H9 (cell line): ENCODE measurements around the gene LAMC2. TPM values are rescaled to one million over a fixed set of nuclear protein-coding genes. Genes with fewer than 3 reads are reported as not detected.
A peak's percentile ranks its signal among the peaks of the same experiment; 100 is the strongest.

Experiments used
- DNase-seq: peaks from one replicate; pipeline ENCODE4 v3.0.0-alpha.2; 2017
- H2AFZ ChIP-seq: one replicate; pipeline ENCODE4 v1.6.1; 2013; ENCODE audit warnings: mild to moderate bottlenecking, low read length, control low read depth, moderate library complexity
- H2AK5ac ChIP-seq: 2 replicates; pipeline ENCODE4 v1.6.1; 2013; ENCODE audit warnings: low read length, control low read depth, mixed read lengths; ENCODE audit not compliant: insufficient read length
- H2BK120ac ChIP-seq: one replicate; pipeline ENCODE4 v1.6.1; 2013; ENCODE audit warnings: low read depth, mild to moderate bottlenecking, low read length, control low read depth, inconsistent platforms; ENCODE audit not compliant: poor library complexity, severe bottlenecking
- H2BK12ac ChIP-seq: 2 replicates; pipeline ENCODE4 v1.6.1; 2013; ENCODE audit warnings: low read length, control low read depth, mixed read lengths, low read depth; ENCODE audit not compliant: insufficient read length
- H2BK15ac ChIP-seq: 2 replicates; pipeline ENCODE4 v1.6.1; 2013; ENCODE audit warnings: low read depth, low read length, control low read depth
- H2BK20ac ChIP-seq: one replicate; pipeline ENCODE4 v1.6.1; 2013; ENCODE audit warnings: low read depth, mild to moderate bottlenecking, low read length, control low read depth, inconsistent platforms; ENCODE audit not compliant: poor library complexity, severe bottlenecking
- H2BK5ac ChIP-seq: 2 replicates; pipeline ENCODE4 v1.6.1; 2013; ENCODE audit warnings: low read length, control low read depth, mixed read lengths; ENCODE audit not compliant: insufficient read length
- H3K14ac ChIP-seq: 2 replicates; pipeline ENCODE4 v1.6.1; 2013; ENCODE audit warnings: low read length, control low read depth; ENCODE audit not compliant: insufficient read depth
- H3K18ac ChIP-seq: 2 replicates; pipeline ENCODE4 v1.6.1; 2013; ENCODE audit warnings: low read depth, mild to moderate bottlenecking, mixed read lengths, low read length, control low read depth; ENCODE audit not compliant: insufficient read length
- H3K23ac ChIP-seq: 2 replicates; pipeline ENCODE4 v1.6.1; 2013; ENCODE audit warnings: low read length, control low read depth, mixed read lengths, low read depth; ENCODE audit not compliant: insufficient read length
- H3K23me2 ChIP-seq: 2 replicates; pipeline ENCODE4 v1.6.1; 2013; ENCODE audit warnings: low read depth, mild to moderate bottlenecking, mixed read lengths, low read length, control low read depth; ENCODE audit not compliant: insufficient read length, poor library complexity, severe bottlenecking
- H3K27ac ChIP-seq: 2 replicates; pipeline ENCODE4 v1.5.1; 2013; ENCODE audit warnings: low read length, control low read depth, mixed read lengths, low read depth; ENCODE audit not compliant: insufficient read length
- H3K27me3 ChIP-seq: 2 replicates; pipeline ENCODE4 v1.6.1; 2013; ENCODE audit warnings: low read length, control low read depth, inconsistent platforms; ENCODE audit not compliant: insufficient read depth
- H3K4ac ChIP-seq: 2 replicates; pipeline ENCODE4 v1.6.1; 2013; ENCODE audit warnings: low read depth, mild to moderate bottlenecking, control low read depth, inconsistent platforms, low read length, moderate library complexity
- H3K4me1 ChIP-seq: 2 replicates; pipeline ENCODE4 v1.6.1; 2013; ENCODE audit warnings: low read length, control low read depth, inconsistent platforms; ENCODE audit not compliant: insufficient read depth
- H3K4me2 ChIP-seq: 2 replicates; pipeline ENCODE4 v1.6.1; 2013; ENCODE audit warnings: low read length, control low read depth, mixed read lengths; ENCODE audit not compliant: insufficient read length, insufficient read depth
- H3K56ac ChIP-seq: 2 replicates; pipeline ENCODE4 v1.6.1; 2013; ENCODE audit warnings: low read depth, mild to moderate bottlenecking, mixed read lengths, low read length, control low read depth; ENCODE audit not compliant: insufficient read length
- H3K79me1 ChIP-seq: 2 replicates; pipeline ENCODE4 v1.6.1; 2013; ENCODE audit warnings: low read depth, mild to moderate bottlenecking, moderate library complexity, low read length, control low read depth, inconsistent platforms; ENCODE audit not compliant: insufficient read depth, poor library complexity, severe bottlenecking
- H3K79me2 ChIP-seq: 2 replicates; pipeline ENCODE4 v1.6.1; 2013; ENCODE audit warnings: low read length, control low read depth, inconsistent platforms; ENCODE audit not compliant: insufficient read depth
- H3K9ac ChIP-seq: 2 replicates; pipeline ENCODE4 v1.6.1; 2013; ENCODE audit warnings: low read length, control low read depth, mixed read lengths; ENCODE audit not compliant: insufficient read length; ENCODE audit errors: extremely low read depth
- H3K9me3 ChIP-seq: one replicate; pipeline ENCODE4 v1.6.1; 2013; ENCODE audit warnings: low read depth, low read length, inconsistent platforms; ENCODE audit not compliant: control insufficient read depth
- H3T11ph ChIP-seq: one replicate; pipeline ENCODE4 v1.6.1; 2013; ENCODE audit warnings: mild to moderate bottlenecking, low read length, control low read depth, inconsistent platforms
- H4K20me1 ChIP-seq: one replicate; pipeline ENCODE4 v1.6.1; 2013; ENCODE audit not compliant: control insufficient read depth, insufficient read length, insufficient read depth
- H4K5ac ChIP-seq: 2 replicates; pipeline ENCODE4 v1.6.1; 2013; ENCODE audit warnings: low read depth, mild to moderate bottlenecking, mixed read lengths, low read length, control low read depth; ENCODE audit not compliant: insufficient read length
- H4K8ac ChIP-seq: replicated peaks from 2 replicates; pipeline ENCODE4 v1.6.1; 2013; ENCODE audit warnings: low read length, control low read depth, mixed read lengths, low read depth; ENCODE audit not compliant: insufficient read length
- H4K91ac ChIP-seq: 2 replicates; pipeline ENCODE4 v1.6.1; 2013; ENCODE audit warnings: low read depth, mild to moderate bottlenecking, moderate library complexity, mixed read lengths, low read length, control low read depth; ENCODE audit not compliant: insufficient read length
- H3K27ac Mint-ChIP-seq, 3 experiments: 2 replicates in 2 of 3; 3 replicates in 1 of 3; pipeline ENCODE4 v1.8.0; 2020 to 2021; ENCODE audit warnings: mixed read lengths in 3 of 3, mild to moderate bottlenecking in 1 of 3, moderate library complexity in 1 of 3
- H3K27me3 Mint-ChIP-seq: 2 replicates; pipeline ENCODE4 v1.8.0; 2021; ENCODE audit warnings: low read depth, mild to moderate bottlenecking, moderate library complexity, mixed read lengths
- H3K36me3 Mint-ChIP-seq, 3 experiments: 2 replicates in 2 of 3; 3 replicates in 1 of 3; pipeline ENCODE4 v1.8.0; 2020 to 2021; ENCODE audit warnings: low read depth in 3 of 3, mixed read lengths in 3 of 3; ENCODE audit not compliant: insufficient read depth in 1 of 3
- H3K4me1 Mint-ChIP-seq, 2 experiments: 2 replicates each; pipeline ENCODE4 v1.8.0; 2020; ENCODE audit warnings: mixed read lengths in 2 of 2
- H3K4me3 Mint-ChIP-seq, 2 experiments: 2 replicates in 1 of 2; 3 replicates in 1 of 2; pipeline ENCODE4 v1.8.0; 2020 to 2021; ENCODE audit warnings: mild to moderate bottlenecking in 2 of 2, mixed read lengths in 2 of 2, moderate library complexity in 1 of 2
- H3K9me3 Mint-ChIP-seq, 2 experiments: 2 replicates in 1 of 2; 3 replicates in 1 of 2; pipeline ENCODE4 v1.8.0; 2020; ENCODE audit warnings: mild to moderate bottlenecking in 2 of 2, mixed read lengths in 2 of 2, moderate library complexity in 1 of 2
- CTCF ChIP-seq: fragments of 200-600 bp; sonication (generic); conservative IDR thresholded peaks from 3 replicates; pipeline ENCODE4 v1.8.0; 2021; ENCODE audit warnings: antibody characterized with exemption, mild to moderate bottlenecking
- WGBS: extraction: QIAGEN DNeasy Blood & Tissue Kit; methylation state at CpG from one replicate; pipeline ENCODE4 v1.1.7; 2013; ENCODE audit warnings: missing lambda C conversion rate, low lambda C conversion rate, mixed read lengths; ENCODE audit not compliant: insufficient read length; ENCODE audit errors: extremely low coverage; 5-methylcytosine and 5-hydroxymethylcytosine counted together
- total RNA-seq: library from RNA; stranded (reverse); gene quantifications from 2 replicates; pipeline ENCODE4 v1.2.1, GENCODE V29; 2021

Gene LAMC2
- total RNA-seq, 1 experiment from 2014 or later, result 7.4 TPM

- H3T11ph ChIP-seq, result no peak overlapping the region
- H2AK5ac ChIP-seq, result no peak overlapping the region
- H3K79me2 ChIP-seq, result no peaks in the 10 kb centered on the region
- no peak overlapping the region for H3K23ac ChIP-seq
- peaks cover 0 to 4% (median 0%) of the 10 kb centered on the region in 3 experiments; a peak in 3 of 7 replicates for H3K36me3 Mint-ChIP-seq
- H2BK20ac ChIP-seq, result no peak overlapping the region
- no peaks in the 10 kb centered on the region for H3K9me3 Mint-ChIP-seq
- H4K20me1 ChIP-seq, result no peaks in the 10 kb centered on the region
- no peak overlapping the region for H3K4ac ChIP-seq
- no peak overlapping the region for H3K4me2 ChIP-seq
- peak; percentile 93 for TF ChIP-seq CTCF
- no peak overlapping the region for H2AFZ ChIP-seq
- H3K9ac ChIP-seq, result no peak overlapping the region
- no peak overlapping the region for H3K27ac ChIP-seq
- no peak overlapping the region for H2BK12ac ChIP-seq
- no peak overlapping the region for H2BK5ac ChIP-seq
- no peaks in the 10 kb centered on the region for H3K9me3 ChIP-seq
- H3K27me3 ChIP-seq, result no peaks in the 10 kb centered on the region
- H4K91ac ChIP-seq, result no peak overlapping the region
- no peak overlapping the region for H3K14ac ChIP-seq
- H3K79me1 ChIP-seq, result no peaks in the 10 kb centered on the region
- H3K27ac Mint-ChIP-seq, result peak overlapping the region in 1 of 3 experiments; percentile 36; a peak in 1 of 7 replicates
- DNase-seq, result peak; percentile 92
- H3K56ac ChIP-seq, result no peak overlapping the region
- no peak overlapping the region for H4K5ac ChIP-seq
- H3K27me3 Mint-ChIP-seq, result no peaks in the 10 kb centered on the region
- WGBS, result no CpG with 5 or more reads among the region's 12 CpGs
- H2BK120ac ChIP-seq, result no peak overlapping the region
- H3K23me2 ChIP-seq, result no peaks in the 10 kb centered on the region
- H3K18ac ChIP-seq, result no peak overlapping the region
- H3K4me1 Mint-ChIP-seq, result peaks cover 35 to 43% of the 10 kb centered on the region in 2 experiments
- H3K4me3 Mint-ChIP-seq, result no peak overlapping the region; a peak in 1 of 5 replicates
- H4K8ac ChIP-seq, result no peak overlapping the region
- H2BK15ac ChIP-seq, result no peak overlapping the region
- H3K4me1 ChIP-seq, result peaks cover 8% of the 10 kb centered on the region; the same call in 1 of the 2 replicates
Measured at GRCh38 chr1:183281553-183282091, 95.6 kb downstream of the LAMC2 start.
